Panc1 (cell line): ENCODE measurements around the gene NME2. TPM values are rescaled to one million over a fixed set of nuclear protein-coding genes. Genes with fewer than 3 reads are reported as not detected.

Experiments
- ATAC-seq: fragments of 200-7000 bp; cut with Tn5 transposase; 2 replicates; pipeline ENCODE4 v1.9.1; 2020; ENCODE audit warnings: mild to moderate bottlenecking, moderate library complexity
- Bru-seq: library from RNA; stranded (reverse); fragments of 400-500 nt; gene quantifications from one replicate; lab custom pipeline; 2021; lab: Mats Ljungman, UMichigan
- BruChase-seq, 2 experiments: library from RNA; stranded (reverse); fragments of 400-500 nt; gene quantifications; one replicate each; lab custom pipeline; 2021; lab: Mats Ljungman, UMichigan
- BruUV-seq: library from RNA; stranded (reverse); fragments of 400-500 nt; replicated peaks from 2 replicates; lab custom pipeline; 2021; lab: Mats Ljungman, UMichigan
- CTCF ChIA-PET: fragments of 300-600 bp; sonication (Branson Sonifier 250); formaldehyde crosslinking; loops from one replicate; lab custom pipeline; 2022; ENCODE audit warnings: antibody characterized with exemption; lab: Charles Lee
- POLR2A ChIA-PET: fragments of 300-600 bp; sonication (Branson Sonifier 250); formaldehyde crosslinking; loops from one replicate; lab custom pipeline; 2022; ENCODE audit warnings: antibody characterized with exemption; lab: Charles Lee
- DNase-seq: peaks from one replicate; pipeline ENCODE4 v3.0.0-alpha.2; 2010; ENCODE audit warnings: low read depth, low spot score
- H3K27ac ChIP-seq: 2 replicates; pipeline ENCODE4 v1.5.1; 2011; ENCODE audit warnings: mild to moderate bottlenecking, low read length, inconsistent platforms
- H3K27me3 ChIP-seq: fragments of 200-500 bp; sonication (Bioruptor generic); 2 replicates; pipeline ENCODE4 v1.6.0; 2014; ENCODE audit warnings: low read length, inconsistent platforms; ENCODE audit not compliant: control insufficient read depth, insufficient read depth
- H3K36me3 ChIP-seq: fragments of 200-500 bp; sonication (Bioruptor generic); 2 replicates; pipeline ENCODE4 v1.5.1; 2014; ENCODE audit warnings: inconsistent platforms, mild to moderate bottlenecking, low read length, moderate library complexity; ENCODE audit not compliant: control insufficient read depth, insufficient read depth
- H3K4me1 ChIP-seq: 2 replicates; pipeline ENCODE4 v1.5.1; 2011; ENCODE audit warnings: inconsistent platforms, mild to moderate bottlenecking, low read length, moderate library complexity; ENCODE audit not compliant: control insufficient read depth, insufficient read depth
- H3K4me3 ChIP-seq, 2 experiments: 2 replicates each; pipeline ENCODE4 v1.5.1; 2011 to 2012; ENCODE audit warnings: low read depth in 2 of 2, low read length in 2 of 2, mild to moderate bottlenecking in 2 of 2, inconsistent platforms in 1 of 2, moderate library complexity in 1 of 2
- H3K9me3 ChIP-seq: fragments of 200-500 bp; sonication (Bioruptor generic); 2 replicates; pipeline ENCODE4 v1.5.1; 2014; ENCODE audit warnings: low read depth, mild to moderate bottlenecking, inconsistent platforms, low read length, moderate library complexity; ENCODE audit not compliant: control insufficient read depth, insufficient read depth
- CTCF ChIP-seq: fragments of 450-650 bp; IDR thresholded peaks from 2 replicates; pipeline ENCODE4 v1.5.1; 2017; ENCODE audit warnings: mild to moderate bottlenecking
- POLR2AphosphoS5 ChIP-seq: IDR thresholded peaks from 2 replicates; pipeline ENCODE4 v1.6.1; 2012; ENCODE audit warnings: mild to moderate bottlenecking, low read depth, low read length, moderate library complexity
- REST ChIP-seq, 2 experiments: IDR thresholded peaks; 2 replicates each; pipeline ENCODE4 v1.6.1; 2011 to 2012; ENCODE audit warnings: low read depth in 2 of 2, control low read depth in 1 of 2, low read length in 1 of 2, mild to moderate bottlenecking in 1 of 2, moderate library complexity in 1 of 2; ENCODE audit not compliant: insufficient read depth in 1 of 2
- SIN3A ChIP-seq: IDR thresholded peaks from 2 replicates; pipeline ENCODE4 v1.6.1; 2012; ENCODE audit warnings: low read depth, mild to moderate bottlenecking, low read length, moderate library complexity, borderline replicate concordance; ENCODE audit not compliant: insufficient read depth
- TCF7L2 ChIP-seq: IDR thresholded peaks from 2 replicates; pipeline ENCODE4 v1.6.1; 2011; ENCODE audit warnings: mild to moderate bottlenecking, low read depth, low read length, inconsistent platforms
- in situ Hi-C: cut with HindIII; loops from 2 replicates; pipeline ENCODE4 v1.10.0; 2016; ENCODE audit warnings: low sequenced_read_pairs, low pct_unique_long_range_greater_than_20kb
- intact Hi-C: fragments of 100-400 bp; cut with micrococcal nuclease; formaldehyde crosslinking; loops from one replicate; pipeline ENCODE4 v1.10.0; 2022; ENCODE audit not compliant: unreplicated experiment
- long read RNA-seq: library from polyadenylated mRNA; unstranded; transcript quantifications from one replicate; pipeline ENCODE4 v2.0.0, GENCODE V29; 2021; ENCODE audit not compliant: unreplicated experiment
- polyA plus RNA-seq: library from polyadenylated mRNA; unstranded; fragments of >200 nt; gene quantifications from one replicate; pipeline ENCODE4 v1.2.1, GENCODE V29; 2012; ENCODE audit warnings: missing spikeins; ENCODE audit not compliant: insufficient read length
- total RNA-seq: library from RNA; stranded (reverse); gene quantifications from one replicate; pipeline ENCODE4 v1.2.1, GENCODE V29; 2021; ENCODE audit not compliant: unreplicated experiment

NME2 gene
- total RNA-seq (1,280 TPM), Bru-seq, nascent RNA (percentile 91 among the genes with signal in this experiment), BruChase-seq, experiment 1, labeled RNA remaining after a 2-hour chase (percentile 91 among the genes with signal in this experiment), BruChase-seq, experiment 2, labeled RNA remaining after a 6-hour chase (percentile 95 among the genes with signal in this experiment)
- 1,545 TPM for polyA plus RNA-seq
- long read RNA-seq, transcript NME2-205 (5 exons, 826 nt), result major isoform, 441 of 796 reads
- long read RNA-seq, transcript NME2-209 (2 exons, 789 nt), result minor isoform, 73 of 796 reads
- long read RNA-seq, transcript NME2-204 (5 exons, 749 nt), result minor isoform, 12 of 796 reads
- long read RNA-seq, transcript NME2-202 (4 exons, 866 nt), result minor isoform, 93 of 796 reads
- long read RNA-seq, partial matches to known transcripts, result 5 of 796 reads
- long read RNA-seq, other reads (novel, unspliced or antisense), result 152 of 796 reads

GRCh38 chr17:51166198-51166986 is at the start of gene NME2:
Gene NME2 (plus strand): TSS chr17:51166411. CDS start chr17:51166831, 420 bp downstream.
- POLR2A ChIA-PET, result interaction anchor here (1.6 kb wide), 1 partner anchor 27 kb away, joined by 3 read pairs; no protein-coding TSS in a partner anchor
- intact Hi-C loops, result no loop called here
- TF ChIP-seq POLR2AphosphoS5 (peak; percentile 95), SIN3A (no peak; the same call in 1 of the 2 replicates), REST (IDR thresholded peaks at IDR 0.05; ENCODE audit: insufficient read depth in 1 of 2, low read depth in 2 of 2, low read length in 1 of 2) (no peak), TCF7L2 (peak; percentile 23; the same call in 1 of the 2 replicates), CTCF (no peak)
- CTCF ChIA-PET, result interaction anchor here (0.6 kb wide), 1 partner anchor 96 kb away, joined by 3 read pairs; no protein-coding TSS in a partner anchor
- Histone ChIP-seq H3K27me3 (no peaks in the 10 kb centered on the region), H3K4me3 (peak within 1 kb of the TSS; percentile 71 to 93), H3K9me3 (no peaks in the 10 kb centered on the region), H3K36me3 (peaks cover 21% of the 10 kb centered on the region), H3K4me1 (peaks cover 11% of the 10 kb centered on the region), H3K27ac (peak within 1 kb of the TSS; percentile 89)
- DNase-seq (peak; percentile 47), ATAC-seq (peak; percentile 94)
- no TSS peak for BruUV-seq
- in situ Hi-C loops, result no loop called here

GRCh38 chr17:51118330-51119195 is 47.6 kb upstream of the NME2 start:
- Histone ChIP-seq H3K9me3 (no peaks in the 10 kb centered on the region), H3K4me1 (peaks cover 27% of the 10 kb centered on the region), H3K27ac (0 out of 2 replicates have a peak overlapping the region, but pooled peaks have one; percentile 8), H3K27me3 (no peaks in the 10 kb centered on the region), H3K36me3 (peaks cover 7% of the 10 kb centered on the region; the same call in 1 of the 2 replicates), H3K4me3 (peak overlapping the region; percentile 66 to 84)
- BruUV-seq, result TSS peak; percentile 77
- POLR2A ChIA-PET, result interaction anchor here (0.6 to 0.7 kb wide), 2 partner anchors 40 to 53 kb away, joined by 4 to 8 read pairs; no protein-coding TSS in a partner anchor
- CTCF ChIA-PET, result interaction anchor here (0.7 to 1.0 kb wide), 3 partner anchors 36 to 913 kb away, joined by 4 to 10 read pairs (median 5); no protein-coding TSS in a partner anchor
- intact Hi-C loops, result loop anchor here (1.0 kb wide), 1 partner anchor 35 kb away; the partner anchor contains the start of gene NME1
- TF ChIP-seq TCF7L2, result no peak
- no peak for TF ChIP-seq SIN3A
- no peak for TF ChIP-seq REST (IDR thresholded peaks at IDR 0.05; ENCODE audit: insufficient read depth in 1 of 2, low read depth in 2 of 2, low read length in 1 of 2)
- no peak for TF ChIP-seq POLR2AphosphoS5
- no peak for TF ChIP-seq CTCF
- ATAC-seq (no peak), DNase-seq (no peak)
- in situ Hi-C loops, result no loop called here
